Caco-2 (cell line): Measurements from ENCODE around the gene MAP2K5. TPM values are rescaled to one million over a fixed set of nuclear protein-coding genes. Genes with fewer than 3 reads are reported as not detected.

Experiments used
- BruUV-seq: library from RNA; stranded (reverse); fragments of 400-500 nt; replicated peaks from 2 replicates; lab custom pipeline; 2021; lab: Mats Ljungman, UMichigan
- CTCF ChIA-PET: fragments of 300-600 bp; sonication (Branson Sonifier 250); formaldehyde crosslinking; loops from one replicate; lab custom pipeline; 2022; ENCODE audit warnings: antibody characterized with exemption; lab: Charles Lee
- POLR2A ChIA-PET: fragments of 300-600 bp; sonication (Branson Sonifier 250); formaldehyde crosslinking; loops from one replicate; lab custom pipeline; 2022; ENCODE audit warnings: antibody characterized with exemption; lab: Charles Lee
- DNase-seq, 2 experiments: peaks; one replicate each; pipeline versions ENCODE4 v3.0.0 to v3.0.0-alpha.2; 2020 to 2022
- H3K27me3 ChIP-seq: replicated peaks from 2 replicates; pipeline ENCODE4 v1.6.0; 2011; ENCODE audit warnings: low read length; ENCODE audit not compliant: control insufficient read depth, insufficient read depth
- H3K36me3 ChIP-seq: 2 replicates; pipeline ENCODE4 v1.5.1; 2011; ENCODE audit warnings: low read length; ENCODE audit not compliant: control insufficient read depth, insufficient read depth
- H3K4me1 ChIP-seq: fragments of 250-450 bp; sonication (Bioruptor Pico); 2 replicates; pipeline ENCODE4 v1.5.1; 2020; ENCODE audit warnings: mild to moderate bottlenecking
- H3K4me3 ChIP-seq: 2 replicates; pipeline ENCODE4 v1.5.1; 2011; ENCODE audit warnings: low read depth, mild to moderate bottlenecking, control low read depth, low read length
- H3K9me3 ChIP-seq: fragments of 250-450 bp; sonication (Bioruptor Pico); 2 replicates; pipeline ENCODE4 v1.5.1; 2020; ENCODE audit warnings: mild to moderate bottlenecking, moderate library complexity
- H3K27ac Mint-ChIP-seq: one replicate; pipeline ENCODE4 v1.8.0; 2022; ENCODE audit warnings: mixed read lengths; ENCODE audit not compliant: unreplicated experiment
- H3K27me3 Mint-ChIP-seq: one replicate; pipeline ENCODE4 v1.8.0; 2022; ENCODE audit warnings: mixed read lengths; ENCODE audit not compliant: insufficient read depth, unreplicated experiment
- H3K36me3 Mint-ChIP-seq: one replicate; pipeline ENCODE4 v1.8.0; 2022; ENCODE audit warnings: mild to moderate bottlenecking, mixed read lengths; ENCODE audit not compliant: insufficient read depth, unreplicated experiment
- H3K4me1 Mint-ChIP-seq: one replicate; pipeline ENCODE4 v1.8.0; 2022; ENCODE audit warnings: low read depth, mixed read lengths; ENCODE audit not compliant: unreplicated experiment
- H3K4me3 Mint-ChIP-seq: one replicate; pipeline ENCODE4 v1.8.0; 2022; ENCODE audit warnings: mild to moderate bottlenecking, moderate library complexity, mixed read lengths; ENCODE audit not compliant: unreplicated experiment
- H3K9me3 Mint-ChIP-seq: one replicate; pipeline ENCODE4 v1.8.0; 2022; ENCODE audit warnings: mixed read lengths; ENCODE audit not compliant: unreplicated experiment
- CTCF ChIP-seq, 2 experiments: fragments of 200-600 bp in 1 of 2; IDR thresholded peaks; 1 replicate in 1 of 2; 2 replicates in 1 of 2; pipeline versions ENCODE4 v1.5.1 to v1.8.0; 2011 to 2022; ENCODE audit warnings: antibody characterized with exemption in 1 of 2, control low read depth in 1 of 2, inconsistent platforms in 1 of 2, low read depth in 1 of 2, low read length in 1 of 2, mild to moderate bottlenecking in 1 of 2, moderate library complexity in 1 of 2; ENCODE audit not compliant: insufficient read depth in 1 of 2, severe bottlenecking in 1 of 2, unreplicated experiment in 1 of 2
- intact Hi-C: fragments of 100-400 bp; cut with micrococcal nuclease; formaldehyde crosslinking; loops from one replicate; pipeline ENCODE4 v1.10.0; 2022; ENCODE audit not compliant: unreplicated experiment
- total RNA-seq: library from RNA; stranded (reverse); gene quantifications from 2 replicates; pipeline ENCODE4 v1.2.3, GENCODE V29; 2022

The MAP2K5 gene
- total RNA-seq, 1 experiment from 2014 or later, result 12.2 TPM

DNA sequence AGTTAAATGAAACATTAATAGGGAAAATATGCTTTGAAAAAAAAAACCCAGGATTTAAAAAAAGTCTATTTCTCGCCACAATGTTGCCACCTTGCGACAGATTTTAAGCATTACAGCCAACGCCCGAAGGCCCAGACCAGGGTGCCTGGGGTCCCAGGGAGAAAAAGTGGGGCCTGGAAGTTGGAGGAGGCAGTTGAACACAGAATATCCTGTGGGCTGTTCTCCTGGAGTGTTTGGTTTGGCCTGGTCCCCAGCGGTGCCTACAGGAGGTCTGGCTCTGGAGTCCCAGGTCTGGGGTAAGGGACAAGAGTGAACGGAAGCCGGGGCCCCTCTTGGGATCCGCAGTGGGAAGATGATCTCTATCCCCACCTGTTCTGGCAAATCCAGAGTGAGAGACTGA, 294.0 kb downstream of the MAP2K5 start:
- no peaks in the 10 kb centered on the region for H3K27me3 Mint-ChIP-seq
- ChIA-PET CTCF (interaction anchor here (1.0 to 1.7 kb wide), 2 partner anchors 335 to 379 kb away, joined by 3 to 4 read pairs; no protein-coding TSS in a partner anchor), POLR2A (no interaction called here)
- DNase-seq, result peak in 1 of 2 experiments; percentile 62
- no peaks in the 10 kb centered on the region for H3K9me3 ChIP-seq
- H3K27me3 ChIP-seq, result no peaks in the 10 kb centered on the region
- H3K27ac Mint-ChIP-seq, result no peak overlapping the region
- H3K36me3 Mint-ChIP-seq, result peaks cover 15% of the 10 kb centered on the region
- no peaks in the 10 kb centered on the region for H3K36me3 ChIP-seq
- H3K4me3 ChIP-seq, result no peak overlapping the region
- BruUV-seq, result no TSS peak
- peak overlapping the region; percentile 71 for H3K4me3 Mint-ChIP-seq
- peak; percentile 69 to 70 for TF ChIP-seq CTCF (IDR thresholded peaks at IDR 0.05; ENCODE audit: insufficient read depth in 1 of 2, low read depth in 1 of 2, low read length in 1 of 2, severe bottlenecking in 1 of 2, unreplicated experiment in 1 of 2)
- peaks cover 7% of the 10 kb centered on the region for H3K4me1 Mint-ChIP-seq
- H3K9me3 Mint-ChIP-seq, result no peaks in the 10 kb centered on the region
- intact Hi-C loops, result loop anchor here (1.0 to 10.0 kb wide), 3 partner anchors 314 to 452 kb away; partner anchors contain the start of gene C15orf61
- H3K4me1 ChIP-seq, result peaks cover 6% of the 10 kb centered on the region; the same call in 1 of the 2 replicates

GRCh38 chr15:67836955-67837354, 294.5 kb downstream of the MAP2K5 start:
- Histone ChIP-seq H3K9me3 (no peaks in the 10 kb centered on the region), H3K4me1 (peaks cover 7% of the 10 kb centered on the region; the same call in 1 of the 2 replicates), H3K36me3 (no peaks in the 10 kb centered on the region), H3K27me3 (no peaks in the 10 kb centered on the region), H3K4me3 (no peak overlapping the region)
- Mint-ChIP-seq H3K9me3 (no peaks in the 10 kb centered on the region), H3K27ac (no peak overlapping the region), H3K4me3 (no peak overlapping the region), H3K36me3 (peaks cover 15% of the 10 kb centered on the region), H3K4me1 (peaks cover 7% of the 10 kb centered on the region), H3K27me3 (no peaks in the 10 kb centered on the region)
- BruUV-seq, result no TSS peak
- CTCF ChIA-PET, result no interaction called here
- intact Hi-C loops, result loop anchor here (1.0 to 10.0 kb wide), 3 partner anchors 315 to 452 kb away; partner anchors contain the start of gene C15orf61
- DNase-seq, result no peak
- no peak for TF ChIP-seq CTCF (IDR thresholded peaks at IDR 0.05; ENCODE audit: insufficient read depth in 1 of 2, low read depth in 1 of 2, low read length in 1 of 2, severe bottlenecking in 1 of 2, unreplicated experiment in 1 of 2)
- POLR2A ChIA-PET, result no interaction called here

DNA sequence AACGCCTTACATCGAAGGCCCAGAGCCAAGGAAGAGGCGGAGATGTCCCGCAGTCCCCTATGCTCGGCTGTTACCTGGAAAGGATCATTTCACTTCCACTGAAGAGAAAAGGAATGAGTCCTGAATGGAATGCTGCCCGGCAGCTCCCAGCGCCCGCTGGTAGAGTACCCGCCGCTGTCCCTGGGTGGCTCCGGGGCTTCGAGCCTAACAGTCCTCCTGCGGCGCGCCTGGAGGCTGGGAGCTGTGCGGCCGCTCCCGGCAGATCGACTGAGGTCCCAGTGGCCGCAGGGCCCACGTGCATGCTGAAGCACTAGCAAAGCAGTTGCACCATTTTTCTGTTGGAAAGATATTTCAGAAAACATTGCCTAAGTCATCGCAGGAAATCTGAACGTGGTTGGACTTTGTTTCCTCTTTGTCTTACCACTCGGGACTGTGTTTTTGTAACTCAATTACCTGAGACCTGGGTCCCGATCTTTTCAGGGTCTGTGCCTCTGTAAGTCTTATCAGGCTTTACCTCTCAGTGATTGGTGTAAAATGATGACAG, 296.4 kb downstream of the MAP2K5 start:
- H3K36me3 Mint-ChIP-seq, result peaks cover 15% of the 10 kb centered on the region
- Histone ChIP-seq H3K27me3 (no peaks in the 10 kb centered on the region), H3K36me3 (no peaks in the 10 kb centered on the region), H3K4me1 (peaks cover 19% of the 10 kb centered on the region), H3K9me3 (no peaks in the 10 kb centered on the region), H3K4me3 (peak overlapping the region; percentile 85)
- peak overlapping the region; percentile 70 for H3K4me3 Mint-ChIP-seq
- ChIA-PET POLR2A (no interaction called here), CTCF (interaction anchor here (0.8 to 1.1 kb wide), 2 partner anchors 316 to 317 kb away, joined by 3 read pairs; no protein-coding TSS in a partner anchor)
- TSS peak; percentile 49 for BruUV-seq
- no peaks in the 10 kb centered on the region for H3K27me3 Mint-ChIP-seq
- H3K4me1 Mint-ChIP-seq, result peaks cover 20% of the 10 kb centered on the region
- peak; percentile 81 to 82 for DNase-seq
- intact Hi-C loops, result loop anchor here (5.0 to 10.0 kb wide), 2 partner anchors 317 to 454 kb away; partner anchors contain the start of gene C15orf61
- TF ChIP-seq CTCF (IDR thresholded peaks at IDR 0.05; ENCODE audit: insufficient read depth in 1 of 2, low read depth in 1 of 2, low read length in 1 of 2, severe bottlenecking in 1 of 2, unreplicated experiment in 1 of 2), result peak in 1 of 2 experiments; percentile 12
- H3K27ac Mint-ChIP-seq, result peak overlapping the region; percentile 95
- H3K9me3 Mint-ChIP-seq, result no peaks in the 10 kb centered on the region
